Endodermal cell (in vitro differentiated cells): Measurements from ENCODE around the gene RSKR. TPM values are rescaled to one million over a fixed set of nuclear protein-coding genes. Genes with fewer than 3 reads are reported as not detected.

ENCODE experiments used
- DNase-seq: peaks from one replicate; pipeline ENCODE4 v3.0.0-alpha.2; 2017
- H3K27ac ChIP-seq: 2 replicates; pipeline ENCODE4 v1.5.1; 2013; ENCODE audit warnings: mild to moderate bottlenecking, low read depth, low read length, moderate library complexity
- H3K27me3 ChIP-seq: 2 replicates; pipeline ENCODE4 v1.6.1; 2013; ENCODE audit warnings: mild to moderate bottlenecking, low read length, moderate library complexity; ENCODE audit not compliant: insufficient read depth, control insufficient read depth, poor library complexity, severe bottlenecking
- H3K36me3 ChIP-seq: 2 replicates; pipeline ENCODE4 v1.7.0; 2013; ENCODE audit warnings: mild to moderate bottlenecking, low read length, moderate library complexity; ENCODE audit not compliant: control insufficient read depth, insufficient read depth
- H3K4me1 ChIP-seq: one replicate; pipeline ENCODE4 v1.7.0; 2013; ENCODE audit warnings: low read length; ENCODE audit not compliant: control insufficient read depth, insufficient read depth
- H3K4me3 ChIP-seq: 2 replicates; pipeline ENCODE4 v1.5.1; 2013; ENCODE audit warnings: mild to moderate bottlenecking, low read length, moderate library complexity
- H3K9ac ChIP-seq: 2 replicates; pipeline ENCODE4 v1.6.1; 2013; ENCODE audit warnings: mild to moderate bottlenecking, low read length, moderate library complexity; ENCODE audit not compliant: poor library complexity, severe bottlenecking; ENCODE audit errors: extremely low read depth
- H3K9me3 ChIP-seq: 2 replicates; pipeline ENCODE4 v1.6.1; 2013; ENCODE audit warnings: mild to moderate bottlenecking, low read length, moderate library complexity; ENCODE audit not compliant: control insufficient read depth
- H3K27ac Mint-ChIP-seq: 2 replicates; pipeline ENCODE4 v1.8.0; 2020; ENCODE audit warnings: mixed read lengths
- H3K27me3 Mint-ChIP-seq: 2 replicates; pipeline ENCODE4 v1.8.0; 2021; ENCODE audit warnings: mild to moderate bottlenecking, mixed read lengths; ENCODE audit not compliant: insufficient read depth
- H3K36me3 Mint-ChIP-seq: 2 replicates; pipeline ENCODE4 v1.8.0; 2020; ENCODE audit warnings: low read depth, mixed read lengths
- H3K4me1 Mint-ChIP-seq: 2 replicates; pipeline ENCODE4 v1.8.0; 2020; ENCODE audit warnings: mixed read lengths
- H3K4me3 Mint-ChIP-seq: 2 replicates; pipeline ENCODE4 v1.8.0; 2020; ENCODE audit warnings: mild to moderate bottlenecking, moderate library complexity, mixed read lengths
- H3K9me3 Mint-ChIP-seq: 2 replicates; pipeline ENCODE4 v1.8.0; 2020; ENCODE audit warnings: mild to moderate bottlenecking, mixed read lengths
- CTCF ChIP-seq: fragments of 200-600 bp; sonication (generic); conservative IDR thresholded peaks from 2 replicates; pipeline ENCODE4 v1.5.0; 2021; ENCODE audit warnings: antibody characterized with exemption, mild to moderate bottlenecking
- WGBS, 2 experiments: methylation state at CpG; one replicate each; pipeline versions ENCODE4 v1.1.5 to v1.1.7; 2013; ENCODE audit warnings: missing lambda C conversion rate in 2 of 2, mixed read lengths in 1 of 2; ENCODE audit not compliant: insufficient coverage in 1 of 2, insufficient read length in 1 of 2; 5-methylcytosine and 5-hydroxymethylcytosine counted together
- total RNA-seq, 2 donors: library from RNA; stranded (reverse); fragmentation: NEBNext Ultra II Directional in 1 of 2; extraction: Animal tissue kit (Norgen Biotek cat#: 25700) in 1 of 2; gene quantifications; 2 replicates in 1 of 2; 3 replicates in 1 of 2; pipeline ENCODE4 v1.2.1, GENCODE V29; 2021

Gene RSKR
- total RNA-seq, 2 donors from 2014 or later = 25.5 to 27.6 TPM

DNA sequence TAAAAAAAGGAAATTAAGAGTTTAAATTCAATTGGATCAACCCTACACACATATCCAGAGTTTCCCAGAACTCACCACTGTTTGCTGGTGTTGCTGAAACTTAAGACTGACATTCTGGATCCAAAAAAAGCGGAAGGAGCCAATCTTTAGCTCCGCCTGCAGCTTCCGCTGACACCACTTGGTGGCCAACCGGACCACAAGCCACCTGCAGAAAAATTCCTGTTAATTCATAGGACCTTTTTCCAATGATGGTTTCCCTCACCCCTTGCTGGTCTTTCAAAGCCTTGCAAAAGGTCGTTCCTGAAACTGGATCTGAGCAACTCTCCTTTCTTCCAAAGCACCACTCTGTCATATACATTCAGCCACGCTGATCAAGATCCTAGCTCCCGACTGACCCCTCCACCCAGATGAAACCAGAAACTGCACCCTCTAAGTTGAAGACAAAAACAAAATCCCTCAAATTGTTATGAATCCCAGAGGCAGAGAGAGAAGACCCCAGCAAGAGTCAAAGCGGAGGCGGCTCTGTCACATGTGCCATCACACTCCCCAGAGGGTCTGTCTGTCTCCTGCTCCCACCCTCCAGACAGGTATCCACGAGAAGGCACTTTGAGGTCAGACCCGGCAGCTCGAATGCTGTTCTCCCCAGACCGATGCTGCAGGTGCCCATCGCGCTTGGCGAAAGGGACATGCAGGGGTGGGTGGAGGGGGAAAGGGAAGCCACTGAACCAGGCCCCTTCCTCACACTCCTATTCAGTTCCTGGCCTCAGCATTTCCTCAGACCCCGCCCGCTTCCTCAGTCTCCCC, 30.2 kb upstream of the RSKR start:
- Mint-ChIP-seq H3K4me1 (peaks cover 23% of the 10 kb centered on the region), H3K4me3 (peak overlapping the region; percentile 81), H3K9me3 (no peaks in the 10 kb centered on the region), H3K27me3 (no peaks in the 10 kb centered on the region), H3K27ac (peak overlapping the region; percentile 69), H3K36me3 (peaks cover 47% of the 10 kb centered on the region)
- peaks cover 4% of the 10 kb centered on the region for H3K4me1 ChIP-seq
- peak overlapping the region; percentile 45 for H3K27ac ChIP-seq
- 3% methylated on average over 14 to 15 of the region's 18 CpGs for WGBS, 2 experiments
- H3K36me3 ChIP-seq = peaks cover 54% of the 10 kb centered on the region
- peak overlapping the region; percentile 89 for H3K4me3 ChIP-seq
- DNase-seq = peak; percentile 84
- TF ChIP-seq CTCF = peak; percentile 79
- H3K9me3 ChIP-seq = no peaks in the 10 kb centered on the region
- no peaks in the 10 kb centered on the region for H3K27me3 ChIP-seq
- H3K9ac ChIP-seq = peak overlapping the region; percentile 44

DNA sequence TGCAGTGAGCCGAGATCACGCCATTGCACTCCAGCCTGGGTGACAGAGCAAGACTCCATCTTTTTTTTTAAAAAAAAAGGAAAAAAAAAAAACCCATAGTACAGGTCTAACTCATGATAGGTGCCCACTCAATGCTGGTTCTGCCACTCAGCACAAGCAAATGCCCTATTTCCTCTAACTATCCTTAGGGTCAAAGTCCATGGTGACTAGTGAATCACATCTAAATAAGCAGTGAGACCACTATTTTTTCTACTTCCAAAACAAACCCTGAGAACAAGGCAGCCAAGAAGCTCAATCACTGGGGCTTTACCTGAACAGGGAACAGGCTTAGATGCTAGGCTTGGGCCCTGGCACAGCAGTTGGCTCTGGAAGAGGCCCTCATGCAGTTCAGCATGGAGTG, 27.6 kb upstream of the RSKR start:
- no peak overlapping the region for H3K27ac ChIP-seq
- TF ChIP-seq CTCF = no peak
- peaks cover 3% of the 10 kb centered on the region for H3K4me1 ChIP-seq
- H3K36me3 ChIP-seq = peaks cover 69% of the 10 kb centered on the region
- H3K27me3 Mint-ChIP-seq = no peaks in the 10 kb centered on the region
- H3K27me3 ChIP-seq = no peaks in the 10 kb centered on the region
- DNase-seq = no peak
- H3K4me3 ChIP-seq = no peak overlapping the region
- WGBS, 2 experiments = 89 to 100% methylated on average over 2 of the region's 2 CpGs
- H3K27ac Mint-ChIP-seq = no peak overlapping the region
- H3K9ac ChIP-seq = no peak overlapping the region
- H3K9me3 Mint-ChIP-seq = no peaks in the 10 kb centered on the region
- peaks cover 21% of the 10 kb centered on the region for H3K4me1 Mint-ChIP-seq
- peaks cover 57% of the 10 kb centered on the region for H3K36me3 Mint-ChIP-seq
- no peaks in the 10 kb centered on the region for H3K9me3 ChIP-seq
- H3K4me3 Mint-ChIP-seq = no peak overlapping the region

DNA sequence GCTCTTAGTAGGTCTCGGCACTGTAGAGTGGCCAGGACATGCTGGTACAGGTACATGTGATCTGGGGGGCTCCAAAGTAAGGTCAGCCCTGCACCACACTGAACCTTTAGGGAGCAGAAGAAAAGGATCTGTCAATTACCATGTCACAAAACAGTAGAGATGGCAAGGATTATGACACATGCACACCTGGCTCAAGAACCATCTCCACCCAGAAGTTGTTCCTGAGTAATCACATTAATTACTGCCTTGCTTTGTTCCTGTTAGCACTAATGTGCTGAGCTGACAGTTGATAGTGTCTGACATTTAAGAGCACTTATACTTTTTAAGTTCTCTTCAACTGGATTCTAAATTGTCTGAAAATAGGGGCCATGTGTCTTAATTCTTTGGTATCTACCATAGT, 21.5 kb upstream of the RSKR start:
- 97% methylated on average over 1 of the region's 1 CpG; no CpG with 5 or more reads in 1 of the 2 experiments for WGBS, 2 experiments
- Histone ChIP-seq H3K9me3 (no peaks in the 10 kb centered on the region), H3K27ac (no peak overlapping the region), H3K4me1 (no peaks in the 10 kb centered on the region), H3K4me3 (no peak overlapping the region), H3K27me3 (no peaks in the 10 kb centered on the region), H3K36me3 (peaks cover 97% of the 10 kb centered on the region), H3K9ac (no peak overlapping the region)
- no peak for TF ChIP-seq CTCF
- no peaks in the 10 kb centered on the region for H3K27me3 Mint-ChIP-seq
- H3K36me3 Mint-ChIP-seq = peaks cover 94% of the 10 kb centered on the region
- H3K4me3 Mint-ChIP-seq = no peak overlapping the region
- H3K9me3 Mint-ChIP-seq = no peaks in the 10 kb centered on the region
- DNase-seq = no peak
- no peak overlapping the region for H3K27ac Mint-ChIP-seq
- peaks cover 8% of the 10 kb centered on the region for H3K4me1 Mint-ChIP-seq
